Ovary (tissue), 3 donors: ENCODE measurements around the gene C3orf49.

ENCODE experiments used
- POLR2A ChIP-seq: fragments of 450-650 bp; IDR thresholded peaks from one replicate; pipeline ENCODE4 v1.6.1; 2017; ENCODE audit warnings: antibody characterized with exemption, mild to moderate bottlenecking, moderate library complexity
- TF ChIP-seq, protein P1 (sequence below), 3 donors: fragments of 450-650 bp in 2 of 3; fragments of 200-600 bp in 1 of 3; IDR thresholded peaks; one replicate each; pipeline versions ENCODE4 v1.5.1 to v1.8.0; 2016 to 2022; ENCODE audit warnings: antibody characterized with exemption in 3 of 3, mild to moderate bottlenecking in 1 of 3
- donor health status: DM: no; HTN: no; CAD: no.

GRCh38 chr3:63830526-63830925, 11.4 kb downstream of the C3orf49 start:
- no peak for TF ChIP-seq POLR2A
- TF ChIP-seq, protein P1, sequence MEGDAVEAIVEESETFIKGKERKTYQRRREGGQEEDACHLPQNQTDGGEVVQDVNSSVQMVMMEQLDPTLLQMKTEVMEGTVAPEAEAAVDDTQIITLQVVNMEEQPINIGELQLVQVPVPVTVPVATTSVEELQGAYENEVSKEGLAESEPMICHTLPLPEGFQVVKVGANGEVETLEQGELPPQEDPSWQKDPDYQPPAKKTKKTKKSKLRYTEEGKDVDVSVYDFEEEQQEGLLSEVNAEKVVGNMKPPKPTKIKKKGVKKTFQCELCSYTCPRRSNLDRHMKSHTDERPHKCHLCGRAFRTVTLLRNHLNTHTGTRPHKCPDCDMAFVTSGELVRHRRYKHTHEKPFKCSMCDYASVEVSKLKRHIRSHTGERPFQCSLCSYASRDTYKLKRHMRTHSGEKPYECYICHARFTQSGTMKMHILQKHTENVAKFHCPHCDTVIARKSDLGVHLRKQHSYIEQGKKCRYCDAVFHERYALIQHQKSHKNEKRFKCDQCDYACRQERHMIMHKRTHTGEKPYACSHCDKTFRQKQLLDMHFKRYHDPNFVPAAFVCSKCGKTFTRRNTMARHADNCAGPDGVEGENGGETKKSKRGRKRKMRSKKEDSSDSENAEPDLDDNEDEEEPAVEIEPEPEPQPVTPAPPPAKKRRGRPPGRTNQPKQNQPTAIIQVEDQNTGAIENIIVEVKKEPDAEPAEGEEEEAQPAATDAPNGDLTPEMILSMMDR (IDR thresholded peaks at IDR 0.05) = no peak
